ENCODE results near the gene UNC45A.
"Not testable (repeated sequence)": the region's sequence is repeated elsewhere in the genome, so short reads cannot be mapped to it uniquely, and the experiment has no call there.

UNC45A gene

GRCh38 chr15:90934949-90935751 lies at the start of gene UNC45A:
UNC45A (plus strand) TSS chr15:90935285; CDS start chr15:90935325, 40 bp downstream.
- DNase-seq, result peak; percentile 93

- peak; percentile 77 for DNase-seq
Measured at GRCh38 chr15:90885432-90886290, 49.4 kb upstream of the UNC45A start.

- no peak for DNase-seq
Measured at GRCh38 chr15:90886291-90886614, 48.8 kb upstream of the UNC45A start.

- peak; percentile 15 for DNase-seq
Measured at GRCh38 chr15:90887037-90887481, 48.0 kb upstream of the UNC45A start.

- DNase-seq, result no peak
Measured at GRCh38 chr15:90889313-90889730, 45.8 kb upstream of the UNC45A start.

GRCh38 chr15:90889736-90890456 lies 45.2 kb upstream of the UNC45A start:
- no peak for DNase-seq

GRCh38 chr15:90890839-90891238 lies 44.2 kb upstream of the UNC45A start:
- no peak for DNase-seq

GRCh38 chr15:90891346-90891949 lies 43.6 kb upstream of the UNC45A start:
- DNase-seq, result no peak

GRCh38 chr15:90892023-90892422 lies 43.1 kb upstream of the UNC45A start:
- no peak for DNase-seq

GRCh38 chr15:90892498-90893174 lies 42.4 kb upstream of the UNC45A start:
- no peak for DNase-seq

GRCh38 chr15:90893175-90894090 lies 41.7 kb upstream of the UNC45A start:
- DNase-seq, result no peak

- DNase-seq, result no peak
Measured at GRCh38 chr15:90895571-90896117, 39.4 kb upstream of the UNC45A start.

GRCh38 chr15:90897131-90897655 lies 37.9 kb upstream of the UNC45A start:
- not testable (repeated sequence) for DNase-seq

GRCh38 chr15:90901175-90902039 lies 33.7 kb upstream of the UNC45A start:
- DNase-seq, result no peak

- DNase-seq, result peak; percentile 72
Measured at GRCh38 chr15:90902040-90902839, 32.8 kb upstream of the UNC45A start.

- peak; percentile 59 for DNase-seq
Measured at GRCh38 chr15:90902840-90903732, 32.0 kb upstream of the UNC45A start, which contains the start of gene MAN2A2. MAN2A2 (plus strand) TSS chr15:90903302; CDS start chr15:90904208, 906 bp downstream.
